ENCODE results near the gene NTM. TPM values are rescaled to one million over a fixed set of nuclear protein-coding genes. Genes with fewer than 3 reads are reported as not detected.
A peak's percentile ranks its signal among the peaks of the same experiment; 100 is the strongest.

Gene NTM
- total RNA-seq, 2 donors from 2014 or later = 1.7 to 3.6 TPM

DNA sequence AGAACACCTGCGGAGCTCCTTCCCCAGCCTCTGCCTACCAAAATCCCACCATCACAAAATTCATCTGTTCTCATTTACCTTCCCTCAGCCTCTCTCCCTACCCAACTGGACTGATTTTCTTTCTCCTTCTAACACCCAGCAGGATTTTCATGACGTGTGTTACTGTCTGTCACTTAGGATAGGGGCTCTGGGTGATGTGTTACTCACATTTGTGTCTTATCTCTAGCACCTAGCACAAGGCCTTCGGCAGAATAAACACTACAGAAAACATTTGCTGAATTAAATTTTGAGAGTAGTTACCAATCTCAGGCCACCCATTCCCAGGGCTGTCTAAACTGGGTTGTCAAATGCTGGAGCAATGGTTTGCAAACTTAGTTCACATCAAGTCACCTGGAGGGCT, 88.0 kb downstream of the NTM start:
- 44 to 58% methylated on average over 1 to 3 of the region's 3 CpGs for WGBS, 2 experiments (ENCODE audit: insufficient coverage in 1 of 2, insufficient read length in 1 of 2)

DNA sequence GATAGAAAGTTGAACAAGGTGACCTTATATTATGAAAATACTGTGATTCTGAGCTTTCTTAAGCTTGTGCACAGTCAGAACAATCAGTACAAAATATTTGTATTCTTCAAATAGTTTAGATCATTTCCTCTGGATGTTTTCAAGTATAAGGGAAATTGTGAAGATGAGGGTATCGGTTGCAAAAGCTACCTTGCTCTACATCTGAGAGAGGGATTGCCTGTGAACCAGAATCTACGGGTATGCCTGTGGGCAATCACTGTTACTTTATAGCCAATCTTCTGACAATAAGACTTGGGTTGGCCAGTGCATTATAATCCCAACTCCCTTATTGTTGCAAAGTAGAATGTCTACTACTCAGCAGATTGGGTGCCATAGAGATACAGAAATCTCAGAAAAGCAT, 90.5 kb downstream of the NTM start:
- Histone ChIP-seq H3K36me3 (ENCODE audit: control insufficient read depth, insufficient read depth, low read length) (no peaks in the 10 kb centered on the region), H3K9me3 (ENCODE audit: control insufficient read depth, low read length) (no peaks in the 10 kb centered on the region), H3K4me1 (ENCODE audit: control insufficient read depth, insufficient read depth, low read length) (peaks cover 21% of the 10 kb centered on the region), H3K4me3 (ENCODE audit: low read length) (no peak overlapping the region), H3K9ac (ENCODE audit: extremely low read depth, low read length, poor library complexity, severe bottlenecking) (no peak overlapping the region), H3K27ac (ENCODE audit: low read depth, low read length) (no peak overlapping the region), H3K27me3 (ENCODE audit: control insufficient read depth, insufficient read depth, low read length, poor library complexity, severe bottlenecking) (no peaks in the 10 kb centered on the region)
- Mint-ChIP-seq H3K27ac (no peak overlapping the region), H3K27me3 (ENCODE audit: insufficient read depth) (no peaks in the 10 kb centered on the region), H3K4me1 (peaks cover 62% of the 10 kb centered on the region), H3K4me3 (no peak overlapping the region), H3K9me3 (no peaks in the 10 kb centered on the region), H3K36me3 (ENCODE audit: low read depth) (no peaks in the 10 kb centered on the region)
- DNase-seq = no peak
- 90% methylated on average over 2 of the region's 2 CpGs; no CpG with 5 or more reads in 1 of the 2 experiments for WGBS, 2 experiments (ENCODE audit: insufficient coverage in 1 of 2, insufficient read length in 1 of 2)
- TF ChIP-seq, protein P1, sequence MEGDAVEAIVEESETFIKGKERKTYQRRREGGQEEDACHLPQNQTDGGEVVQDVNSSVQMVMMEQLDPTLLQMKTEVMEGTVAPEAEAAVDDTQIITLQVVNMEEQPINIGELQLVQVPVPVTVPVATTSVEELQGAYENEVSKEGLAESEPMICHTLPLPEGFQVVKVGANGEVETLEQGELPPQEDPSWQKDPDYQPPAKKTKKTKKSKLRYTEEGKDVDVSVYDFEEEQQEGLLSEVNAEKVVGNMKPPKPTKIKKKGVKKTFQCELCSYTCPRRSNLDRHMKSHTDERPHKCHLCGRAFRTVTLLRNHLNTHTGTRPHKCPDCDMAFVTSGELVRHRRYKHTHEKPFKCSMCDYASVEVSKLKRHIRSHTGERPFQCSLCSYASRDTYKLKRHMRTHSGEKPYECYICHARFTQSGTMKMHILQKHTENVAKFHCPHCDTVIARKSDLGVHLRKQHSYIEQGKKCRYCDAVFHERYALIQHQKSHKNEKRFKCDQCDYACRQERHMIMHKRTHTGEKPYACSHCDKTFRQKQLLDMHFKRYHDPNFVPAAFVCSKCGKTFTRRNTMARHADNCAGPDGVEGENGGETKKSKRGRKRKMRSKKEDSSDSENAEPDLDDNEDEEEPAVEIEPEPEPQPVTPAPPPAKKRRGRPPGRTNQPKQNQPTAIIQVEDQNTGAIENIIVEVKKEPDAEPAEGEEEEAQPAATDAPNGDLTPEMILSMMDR (conservative IDR thresholded peaks at IDR 0.05) = no peak

More for the DNA sequence above, 88.0 kb downstream of the NTM start:
- Mint-ChIP-seq H3K27ac (no peak overlapping the region), H3K27me3 (ENCODE audit: insufficient read depth) (no peaks in the 10 kb centered on the region), H3K4me3 (no peak overlapping the region), H3K9me3 (no peaks in the 10 kb centered on the region), H3K4me1 (peaks cover 45% of the 10 kb centered on the region), H3K36me3 (ENCODE audit: low read depth) (no peaks in the 10 kb centered on the region)
- Histone ChIP-seq H3K27ac (ENCODE audit: low read depth, low read length) (no peak overlapping the region), H3K36me3 (ENCODE audit: control insufficient read depth, insufficient read depth, low read length) (no peaks in the 10 kb centered on the region), H3K4me1 (ENCODE audit: control insufficient read depth, insufficient read depth, low read length) (peaks cover 21% of the 10 kb centered on the region), H3K9me3 (ENCODE audit: control insufficient read depth, low read length) (no peaks in the 10 kb centered on the region), H3K9ac (ENCODE audit: extremely low read depth, low read length, poor library complexity, severe bottlenecking) (no peak overlapping the region), H3K4me3 (ENCODE audit: low read length) (peak overlapping the region; percentile 36), H3K27me3 (ENCODE audit: control insufficient read depth, insufficient read depth, low read length, poor library complexity, severe bottlenecking) (no peaks in the 10 kb centered on the region)
- TF ChIP-seq, protein P1 (conservative IDR thresholded peaks at IDR 0.05) = no peak
- no peak for DNase-seq

DNA sequence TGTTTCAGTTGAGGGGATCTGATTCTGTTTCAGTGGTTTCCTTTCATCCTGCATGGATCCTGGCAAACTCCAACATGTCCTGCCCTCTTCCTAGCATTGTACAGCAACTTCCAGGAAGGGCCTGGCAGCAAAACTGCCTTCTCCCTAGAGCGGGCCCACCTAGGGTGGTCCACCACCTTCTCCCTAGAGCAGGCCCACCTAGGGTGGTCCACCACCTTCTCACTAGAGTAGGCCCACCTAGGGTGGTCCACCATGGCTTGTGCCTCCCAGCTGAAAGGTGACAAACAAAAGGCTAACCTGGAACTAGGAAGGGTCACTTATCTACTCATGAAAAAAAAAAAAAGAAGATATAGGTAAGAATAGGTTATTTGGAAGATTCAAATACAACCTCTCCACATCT, 92.2 kb downstream of the NTM start:
- Mint-ChIP-seq H3K4me1 (peaks cover 46% of the 10 kb centered on the region), H3K27ac (no peak overlapping the region), H3K4me3 (no peak overlapping the region), H3K9me3 (no peaks in the 10 kb centered on the region), H3K27me3 (ENCODE audit: insufficient read depth) (no peaks in the 10 kb centered on the region), H3K36me3 (ENCODE audit: low read depth) (no peaks in the 10 kb centered on the region)
- no peaks in the 10 kb centered on the region for H3K9me3 ChIP-seq (ENCODE audit: control insufficient read depth, low read length)
- H3K27ac ChIP-seq (ENCODE audit: low read depth, low read length) = no peak overlapping the region
- WGBS, 2 experiments (ENCODE audit: insufficient coverage in 1 of 2, insufficient read length in 1 of 2) = 87% methylated on average over 1 of the region's 1 CpG; no CpG with 5 or more reads in 1 of the 2 experiments
- H3K36me3 ChIP-seq (ENCODE audit: control insufficient read depth, insufficient read depth, low read length) = no peaks in the 10 kb centered on the region
- DNase-seq = no peak
- H3K4me1 ChIP-seq (ENCODE audit: control insufficient read depth, insufficient read depth, low read length) = peaks cover 18% of the 10 kb centered on the region
- H3K27me3 ChIP-seq (ENCODE audit: control insufficient read depth, insufficient read depth, low read length, poor library complexity, severe bottlenecking) = no peaks in the 10 kb centered on the region
- H3K4me3 ChIP-seq (ENCODE audit: low read length) = no peak overlapping the region
- TF ChIP-seq, protein P1 (conservative IDR thresholded peaks at IDR 0.05) = no peak
- H3K9ac ChIP-seq (ENCODE audit: extremely low read depth, low read length, poor library complexity, severe bottlenecking) = no peak overlapping the region
